Keratinocyte (primary cell): ENCODE data around the gene HPSE2. TPM values are rescaled to one million over a fixed set of nuclear protein-coding genes. Genes with fewer than 3 reads are reported as not detected.

Experiments used
- DNase-seq: peaks from one replicate; pipeline ENCODE4 v3.0.0-alpha.2; 2011; ENCODE audit warnings: low read depth, missing footprints, low spot score
- FAIRE-seq: peaks from 2 replicates; lab custom pipeline; 2011; peaks lifted over from hg19 to GRCh38; lab: Jason Lieb, UNC
- H2AFZ ChIP-seq: 2 replicates; pipeline ENCODE4 v1.6.0; 2012; ENCODE audit warnings: low read length, control low read depth, inconsistent platforms; ENCODE audit not compliant: control insufficient read depth
- H3K27ac ChIP-seq: 2 replicates; pipeline ENCODE4 v1.5.1; 2011; ENCODE audit warnings: low read length; ENCODE audit not compliant: control insufficient read depth, insufficient read depth
- H3K27me3 ChIP-seq: 3 replicates; pipeline ENCODE4 v1.6.0; 2011; ENCODE audit warnings: low read length; ENCODE audit not compliant: control insufficient read depth, insufficient read depth; ENCODE audit errors: extremely low read depth
- H3K36me3 ChIP-seq, 2 experiments: 2 replicates in 1 of 2; 3 replicates in 1 of 2; pipeline ENCODE4 v1.5.1; 2011; ENCODE audit warnings: low read length in 2 of 2, mild to moderate bottlenecking in 1 of 2; ENCODE audit not compliant: control insufficient read depth in 2 of 2, insufficient read depth in 2 of 2; ENCODE audit errors: extremely low read depth in 1 of 2
- H3K4me1 ChIP-seq: 3 replicates; pipeline ENCODE4 v1.5.1; 2011; ENCODE audit warnings: low read length; ENCODE audit not compliant: control insufficient read depth, insufficient read depth; ENCODE audit errors: extremely low read depth
- H3K4me2 ChIP-seq: 3 replicates; pipeline ENCODE4 v1.6.0; 2011; ENCODE audit warnings: low read depth, low read length; ENCODE audit not compliant: control insufficient read depth, insufficient read depth; ENCODE audit errors: extremely low read depth
- H3K4me3 ChIP-seq, 3 experiments: fragments of 200-600 bp in 1 of 3; sonication (generic) in 1 of 3; 2 replicates in 2 of 3; 3 replicates in 1 of 3; pipeline ENCODE4 v1.5.1; 2011 to 2016; ENCODE audit warnings: low read length in 3 of 3, mild to moderate bottlenecking in 3 of 3, control low read depth in 2 of 3, inconsistent platforms in 1 of 3, low read depth in 1 of 3, mixed read lengths in 1 of 3, mixed run types in 1 of 3, moderate library complexity in 1 of 3; ENCODE audit not compliant: control insufficient read depth in 2 of 3, insufficient read depth in 2 of 3; ENCODE audit errors: extremely low read depth in 1 of 3
- H3K79me2 ChIP-seq: 2 replicates; pipeline ENCODE4 v1.6.0; 2012; ENCODE audit warnings: low read length; ENCODE audit not compliant: control insufficient read depth, insufficient read depth
- H3K9ac ChIP-seq: 3 replicates; pipeline ENCODE4 v1.6.0; 2011; ENCODE audit warnings: low read length; ENCODE audit not compliant: control insufficient read depth, insufficient read depth; ENCODE audit errors: extremely low read depth
- H3K9me1 ChIP-seq: 3 replicates; pipeline ENCODE4 v1.6.0; 2011; ENCODE audit warnings: low read length; ENCODE audit not compliant: control insufficient read depth, insufficient read depth; ENCODE audit errors: extremely low read depth
- H3K9me3 ChIP-seq: 2 replicates; pipeline ENCODE4 v1.5.1; 2012; ENCODE audit warnings: low read depth, low read length; ENCODE audit not compliant: control insufficient read depth
- H4K20me1 ChIP-seq: 3 replicates; pipeline ENCODE4 v1.6.0; 2011; ENCODE audit warnings: low read length; ENCODE audit not compliant: control insufficient read depth, insufficient read depth; ENCODE audit errors: extremely low read depth
- CTCF ChIP-seq, 3 experiments: IDR thresholded peaks in 1 of 3; conservative IDR thresholded peaks in 1 of 3; optimal IDR thresholded peaks in 1 of 3; 2 replicates in 2 of 3; 3 replicates in 1 of 3; pipeline versions ENCODE3 to v1.5.1; 2011; ENCODE audit warnings: low read length in 3 of 3, mild to moderate bottlenecking in 3 of 3, moderate library complexity in 2 of 3, control low read depth in 1 of 3, inconsistent platforms in 1 of 3; ENCODE audit not compliant: insufficient read depth in 2 of 3; ENCODE audit errors: extremely low read depth in 1 of 3
- EZH2 ChIP-seq: IDR thresholded peaks from one replicate; pipeline ENCODE4 v1.6.1; 2012; ENCODE audit warnings: inconsistent platforms, mild to moderate bottlenecking, low read length, moderate library complexity
- dilution Hi-C: fragments of 300-500 bp; cut with MboI; formaldehyde crosslinking; loops from one replicate; pipeline ENCODE4 v1.7.0; 2020; ENCODE audit warnings: low sequenced_read_pairs; ENCODE audit not compliant: extremely low pct_ligation_motif_present
- polyA plus RNA-seq, 5 experiments: library from polyadenylated mRNA; depleted of rRNA in 3 of 5; stranded (reverse) in 3 of 5; stranded (forward) in 1 of 5; unstranded in 1 of 5; fragments of >200 nt; gene quantifications; 1 replicate in 1 of 5; 2 replicates in 3 of 5; 3 replicates in 1 of 5; pipeline versions ENCODE4 v1.2.1 to v1.2.3, GENCODE V29; 2011 to 2012; ENCODE audit warnings: missing spikeins in 2 of 5, low read depth in 1 of 5, low replicate concordance in 1 of 5

HPSE2 gene
- polyA plus RNA-seq, 1 donor (not counting 4 experiments of a cell fraction or from before 2014, with no cell fraction given): 0.01 TPM

GRCh38 chr10:98852686-98853085 lies 383.0 kb downstream of the HPSE2 start:
- Histone ChIP-seq H4K20me1 (no peaks in the 10 kb centered on the region), H3K9me3 (no peaks in the 10 kb centered on the region), H3K4me1 (no peaks in the 10 kb centered on the region), H3K4me2 (no peak overlapping the region), H3K9me1 (no peaks in the 10 kb centered on the region), H3K27me3 (no peaks in the 10 kb centered on the region), H3K4me3 (no peak overlapping the region), H3K36me3 (no peaks in the 10 kb centered on the region), H3K9ac (no peak overlapping the region), H2AFZ (no peak overlapping the region), H3K27ac (no peak overlapping the region), H3K79me2 (no peaks in the 10 kb centered on the region)
- no peak for TF ChIP-seq EZH2
- TF ChIP-seq CTCF (optimal IDR thresholded peaks at IDR 0.05 in 1 of 3, IDR thresholded peaks at IDR 0.05 in 1 of 3, conservative IDR thresholded peaks at IDR 0.05 in 1 of 3; ENCODE audit: extremely low read depth in 1 of 3, insufficient read depth in 2 of 3, low read length in 3 of 3): no peak
- no peak for DNase-seq
- dilution Hi-C loops: no loop called here
- no peak for FAIRE-seq

- dilution Hi-C loops: no loop called here
These were observed 387.3 kb downstream of the HPSE2 start for GRCh38 chr10:98848361-98848760.

More at GRCh38 chr10:98848361-98848760, 387.3 kb downstream of the HPSE2 start:
- no peak for FAIRE-seq
- no peak overlapping the region for H3K9ac ChIP-seq
- H3K4me1 ChIP-seq: no peaks in the 10 kb centered on the region
- TF ChIP-seq EZH2 (no peak), CTCF (optimal IDR thresholded peaks at IDR 0.05 in 1 of 3, IDR thresholded peaks at IDR 0.05 in 1 of 3, conservative IDR thresholded peaks at IDR 0.05 in 1 of 3; ENCODE audit: extremely low read depth in 1 of 3, insufficient read depth in 2 of 3, low read length in 3 of 3) (no peak)
- H3K9me3 ChIP-seq: no peaks in the 10 kb centered on the region
- H4K20me1 ChIP-seq: no peaks in the 10 kb centered on the region
- DNase-seq: no peak
- no peaks in the 10 kb centered on the region for H3K27me3 ChIP-seq
- no peaks in the 10 kb centered on the region for H3K9me1 ChIP-seq
- H3K79me2 ChIP-seq: no peaks in the 10 kb centered on the region
- H2AFZ ChIP-seq: no peak overlapping the region
- H3K36me3 ChIP-seq: no peaks in the 10 kb centered on the region
- no peak overlapping the region for H3K4me2 ChIP-seq
- H3K4me3 ChIP-seq: no peak overlapping the region
- H3K27ac ChIP-seq: no peak overlapping the region
